Cardiac muscle cell (in vitro differentiated cells and primary cell): Measurements from ENCODE around the gene IMMP2L. TPM values are rescaled to one million over a fixed set of nuclear protein-coding genes. Genes with fewer than 3 reads are reported as not detected.
"Not testable (repeated sequence)": the region's sequence is repeated elsewhere in the genome, so short reads cannot be mapped to it uniquely, and the experiment has no call there.

Experiments used
- DNase-seq, 2 donors: peaks; one replicate each; pipeline versions ENCODE4 v3.0.0 to v3.0.0-alpha.2; 2010 to 2017; ENCODE audit warnings: low read depth in 1 of 2, low spot score in 1 of 2
- H3K27ac ChIP-seq: fragments of 200-600 bp; sonication (generic); 2 replicates; pipeline ENCODE4 v1.5.1; 2016
- H3K27me3 ChIP-seq: fragments of 200-600 bp; sonication (generic); 2 replicates; pipeline ENCODE4 v1.6.0; 2016; ENCODE audit warnings: control low read depth
- H3K36me3 ChIP-seq: fragments of 200-600 bp; sonication (generic); 2 replicates; pipeline ENCODE4 v1.5.1; 2016; ENCODE audit warnings: control low read depth
- H3K4me1 ChIP-seq: fragments of 200-600 bp; sonication (generic); 2 replicates; pipeline ENCODE4 v1.8.1; 2017; ENCODE audit warnings: low read depth, mild to moderate bottlenecking, mixed run types
- H3K4me3 ChIP-seq: fragments of 200-600 bp; sonication (generic); 2 replicates; pipeline ENCODE4 v1.5.1; 2016; ENCODE audit warnings: mild to moderate bottlenecking
- H3K9me3 ChIP-seq: fragments of 200-600 bp; sonication (generic); 2 replicates; pipeline ENCODE4 v1.5.1; 2017; ENCODE audit warnings: low read depth, mild to moderate bottlenecking, control low read depth
- CTCF ChIP-seq: IDR thresholded peaks from 2 replicates; pipeline ENCODE4 v1.5.1; 2012; ENCODE audit warnings: low read depth, mild to moderate bottlenecking, low read length
- polyA plus RNA-seq: library from polyadenylated mRNA; unstranded; fragments of >200 nt; fragmentation: Nextera tagmentation; extraction: Ambion mirVana; gene quantifications from 2 replicates; pipeline ENCODE4 v1.2.1, GENCODE V29; 2016
- total RNA-seq: library from RNA; depleted of rRNA; stranded (reverse); fragments of >200 nt; gene quantifications from 2 replicates; pipeline ENCODE4 v1.2.3, GENCODE V29; 2016

The IMMP2L gene
- total and polyA plus RNA-seq, 2 experiments from 2014 or later, result 6.0 to 11.9 TPM

GRCh38 chr7:111510584-111511378 is 51.5 kb downstream of the IMMP2L start:
- Histone ChIP-seq H3K4me1 (no peaks in the 10 kb centered on the region), H3K9me3 (no peaks in the 10 kb centered on the region), H3K4me3 (no peak overlapping the region), H3K36me3 (no peaks in the 10 kb centered on the region), H3K27ac (no peak overlapping the region), H3K27me3 (no peaks in the 10 kb centered on the region)
- no peak for TF ChIP-seq CTCF
- no peak for DNase-seq

GRCh38 chr7:111510062-111510461 is 52.2 kb downstream of the IMMP2L start:
- no peak for TF ChIP-seq CTCF
- Histone ChIP-seq H3K36me3 (no peaks in the 10 kb centered on the region), H3K27ac (no peak overlapping the region), H3K27me3 (no peaks in the 10 kb centered on the region), H3K4me1 (no peaks in the 10 kb centered on the region), H3K4me3 (no peak overlapping the region), H3K9me3 (no peaks in the 10 kb centered on the region)
- no peak for DNase-seq

- H3K36me3 ChIP-seq, result no peaks in the 10 kb centered on the region
- H3K27ac ChIP-seq, result no peak overlapping the region
- H3K4me3 ChIP-seq, result no peak overlapping the region
- no peaks in the 10 kb centered on the region for H3K9me3 ChIP-seq
- TF ChIP-seq CTCF, result no peak
- no peaks in the 10 kb centered on the region for H3K4me1 ChIP-seq
- DNase-seq, result no peak
- no peaks in the 10 kb centered on the region for H3K27me3 ChIP-seq
These were observed 53.0 kb downstream of the IMMP2L start for GRCh38 chr7:111509288-111509687.

GRCh38 chr7:111508387-111508786 is 53.9 kb downstream of the IMMP2L start:
- TF ChIP-seq CTCF, result no peak
- no peaks in the 10 kb centered on the region for H3K9me3 ChIP-seq
- no peaks in the 10 kb centered on the region for H3K27me3 ChIP-seq
- H3K4me3 ChIP-seq, result no peak overlapping the region
- DNase-seq, result no peak
- no peaks in the 10 kb centered on the region for H3K36me3 ChIP-seq
- H3K27ac ChIP-seq, result no peak overlapping the region
- H3K4me1 ChIP-seq, result no peaks in the 10 kb centered on the region

GRCh38 chr7:111505422-111505821 is 56.9 kb downstream of the IMMP2L start:
- not testable (repeated sequence) for DNase-seq, H3K9me3 ChIP-seq, H3K4me1 ChIP-seq

GRCh38 chr7:111501799-111502198 is 60.5 kb downstream of the IMMP2L start:
- not testable (repeated sequence) for DNase-seq, H3K4me3 ChIP-seq, H3K27ac ChIP-seq, H3K4me1 ChIP-seq, H3K27me3 ChIP-seq, H3K9me3 ChIP-seq, H3K36me3 ChIP-seq

More at GRCh38 chr7:111505422-111505821, 56.9 kb downstream of the IMMP2L start:
- H3K27ac ChIP-seq, H3K36me3 ChIP-seq, H3K4me3 ChIP-seq, H3K27me3 ChIP-seq: not testable (repeated sequence)
